Measurements from ENCODE around the gene MRPL50. TPM values are rescaled to one million over a fixed set of nuclear protein-coding genes. Genes with fewer than 3 reads are reported as not detected.

The MRPL50 gene
- total and polyA plus RNA-seq, 2 donors (not counting 1 experiment from before 2014, with no cell fraction given), result 4.0 to 18.0 TPM

GRCh38 chr9:101365181-101365580 lies 33.2 kb downstream of the MRPL50 start:
- Histone ChIP-seq H2AFZ (ENCODE audit: insufficient read depth, low read depth, low read length, poor library complexity, severe bottlenecking) (no peak overlapping the region), H3K36me3 (replicated peaks in 1 of 2; ENCODE audit: control extremely low read depth in 1 of 2, control insufficient read depth in 1 of 2, extremely low read depth in 1 of 2, insufficient read depth in 2 of 2, low read length in 1 of 2) (no peaks in the 10 kb centered on the region), H3K79me2 (ENCODE audit: control insufficient read depth, insufficient read depth, low read length) (no peaks in the 10 kb centered on the region), H3K4me1 (ENCODE audit: control insufficient read depth in 2 of 2, insufficient read depth in 2 of 2, low read length in 2 of 2) (no peaks in the 10 kb centered on the region), H3K9ac (ENCODE audit: low read length) (no peak overlapping the region), H3K27ac (ENCODE audit: low read length in 2 of 2) (no peak overlapping the region), H4K20me1 (ENCODE audit: control insufficient read depth, insufficient read depth, low read length, poor library complexity, severe bottlenecking) (no peaks in the 10 kb centered on the region), H3K27me3 (replicated peaks in 1 of 4; ENCODE audit: control extremely low read depth in 1 of 4, control insufficient read depth in 3 of 4, insufficient read depth in 4 of 4, low read length in 3 of 4) (no peaks in the 10 kb centered on the region), H3K9me3 (ENCODE audit: control extremely low read depth in 1 of 3, control insufficient read depth in 2 of 3, insufficient read depth in 1 of 3, low read length in 2 of 3) (no peaks in the 10 kb centered on the region), H3K4me2 (replicated peaks; ENCODE audit: low read depth, low read length, poor library complexity, severe bottlenecking) (no peak overlapping the region), H3K4me3 (ENCODE audit: control extremely low read depth in 1 of 5, extremely low read depth in 1 of 5, insufficient read depth in 1 of 5, low read depth in 2 of 5, low read length in 4 of 5) (no peak overlapping the region)
- Mint-ChIP-seq H3K4me1 (no peaks in the 10 kb centered on the region), H3K4me3 (no peak overlapping the region), H3K27me3 (peaks cover 11% of the 10 kb centered on the region), H3K9me3 (ENCODE audit: insufficient read depth) (no peaks in the 10 kb centered on the region), H3K27ac (no peak overlapping the region)
- ChIA-PET CTCF (no interaction called here), POLR2A (no interaction called here)
- no peak for TF ChIP-seq CTCF (IDR thresholded peaks at IDR 0.05)
- TF ChIP-seq EZH2 (IDR thresholded peaks at IDR 0.05; ENCODE audit: borderline replicate concordance, insufficient read depth, low read depth, low read length, poor library complexity, severe bottlenecking), result no peak
- intact Hi-C loops (cut with micrococcal nuclease), result no loop called here
- ATAC-seq (ENCODE audit: low read depth) (no peak), DNase-seq (no peak)

GRCh38 chr9:101362450-101362849 lies 36.0 kb downstream of the MRPL50 start:
- no peak overlapping the region for H3K9ac ChIP-seq (ENCODE audit: low read length)
- H3K4me1 Mint-ChIP-seq, result no peaks in the 10 kb centered on the region
- H3K27me3 ChIP-seq (replicated peaks in 1 of 4; ENCODE audit: control extremely low read depth in 1 of 4, control insufficient read depth in 3 of 4, insufficient read depth in 4 of 4, low read length in 3 of 4), result no peaks in the 10 kb centered on the region
- H3K9me3 ChIP-seq (ENCODE audit: control extremely low read depth in 1 of 3, control insufficient read depth in 2 of 3, insufficient read depth in 1 of 3, low read length in 2 of 3), result peaks cover 0 to 2% (median 0%) of the 10 kb centered on the region in 3 donors
- CTCF ChIA-PET, result no interaction called here
- no peak overlapping the region for H3K27ac Mint-ChIP-seq
- H3K27ac ChIP-seq (ENCODE audit: low read length in 2 of 2), result no peak overlapping the region
- H3K27me3 Mint-ChIP-seq, result peaks cover 11% of the 10 kb centered on the region
- H3K4me2 ChIP-seq (replicated peaks; ENCODE audit: low read depth, low read length, poor library complexity, severe bottlenecking), result no peak overlapping the region
- WGBS (ENCODE audit: insufficient coverage), result 80% methylated on average over 2 of the region's 5 CpGs
- no peak overlapping the region for H3K4me3 ChIP-seq (ENCODE audit: control extremely low read depth in 1 of 5, extremely low read depth in 1 of 5, insufficient read depth in 1 of 5, low read depth in 2 of 5, low read length in 4 of 5)
- POLR2A ChIA-PET, result no interaction called here
- no peaks in the 10 kb centered on the region for H3K4me1 ChIP-seq (ENCODE audit: control insufficient read depth in 2 of 2, insufficient read depth in 2 of 2, low read length in 2 of 2)
- TF ChIP-seq EZH2 (IDR thresholded peaks at IDR 0.05; ENCODE audit: borderline replicate concordance, insufficient read depth, low read depth, low read length, poor library complexity, severe bottlenecking) (no peak), CTCF (IDR thresholded peaks at IDR 0.05) (no peak)
- no peaks in the 10 kb centered on the region for H3K9me3 Mint-ChIP-seq (ENCODE audit: insufficient read depth)
- ATAC-seq (ENCODE audit: low read depth) (no peak), DNase-seq (no peak)
- intact Hi-C loops (cut with micrococcal nuclease), result no loop called here
- H3K36me3 ChIP-seq (replicated peaks in 1 of 2; ENCODE audit: control extremely low read depth in 1 of 2, control insufficient read depth in 1 of 2, extremely low read depth in 1 of 2, insufficient read depth in 2 of 2, low read length in 1 of 2), result no peaks in the 10 kb centered on the region
- no peaks in the 10 kb centered on the region for H3K79me2 ChIP-seq (ENCODE audit: control insufficient read depth, insufficient read depth, low read length)
- no peaks in the 10 kb centered on the region for H4K20me1 ChIP-seq (ENCODE audit: control insufficient read depth, insufficient read depth, low read length, poor library complexity, severe bottlenecking)
- no peak overlapping the region for H2AFZ ChIP-seq (ENCODE audit: insufficient read depth, low read depth, low read length, poor library complexity, severe bottlenecking)
- H3K4me3 Mint-ChIP-seq, result no peak overlapping the region

Data from B cell (primary cell).